ENCODE data around the gene ZNRF2. TPM values are rescaled to one million over a fixed set of nuclear protein-coding genes. Genes with fewer than 3 reads are reported as not detected.

ZNRF2 gene
- polyA plus RNA-seq, 1 experiment, result 1.6 TPM

DNA sequence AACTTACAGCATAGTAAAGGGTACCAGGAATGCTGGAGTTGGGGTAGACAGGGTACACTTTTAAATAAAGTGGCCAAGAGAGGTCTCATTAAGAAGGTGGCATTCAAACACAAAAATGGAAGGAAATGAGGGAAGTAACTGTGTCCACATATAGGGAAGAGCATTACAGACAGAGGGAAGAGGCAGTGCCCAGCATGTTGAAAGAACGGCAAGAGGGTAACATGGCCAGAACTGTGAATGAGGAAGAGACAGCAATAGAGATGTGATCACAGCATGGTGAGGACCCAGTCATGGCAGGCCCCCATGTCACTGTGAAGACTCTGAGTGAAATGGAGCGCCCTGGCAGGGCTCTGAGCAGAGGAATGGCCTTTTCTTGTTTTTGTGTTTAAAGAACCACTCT lies 35.1 kb upstream of the ZNRF2 start:
- no peak overlapping the region for H3K4me3 ChIP-seq (ENCODE audit: low read depth, low read length)
- POLR2A ChIA-PET, result no interaction called here
- no peak for DNase-seq (ENCODE audit: low read depth)
- no peaks in the 10 kb centered on the region for H3K36me3 ChIP-seq (ENCODE audit: control insufficient read depth, insufficient read depth, low read length)
- TF ChIP-seq CTCF (IDR thresholded peaks at IDR 0.05; ENCODE audit: insufficient read depth, low read depth, low read length), result no peak
- CTCF ChIA-PET, result no interaction called here
- H3K27me3 ChIP-seq (ENCODE audit: control insufficient read depth, insufficient read depth, low read length), result peaks cover 6% of the 10 kb centered on the region; the same call in 1 of the 2 replicates

DNA sequence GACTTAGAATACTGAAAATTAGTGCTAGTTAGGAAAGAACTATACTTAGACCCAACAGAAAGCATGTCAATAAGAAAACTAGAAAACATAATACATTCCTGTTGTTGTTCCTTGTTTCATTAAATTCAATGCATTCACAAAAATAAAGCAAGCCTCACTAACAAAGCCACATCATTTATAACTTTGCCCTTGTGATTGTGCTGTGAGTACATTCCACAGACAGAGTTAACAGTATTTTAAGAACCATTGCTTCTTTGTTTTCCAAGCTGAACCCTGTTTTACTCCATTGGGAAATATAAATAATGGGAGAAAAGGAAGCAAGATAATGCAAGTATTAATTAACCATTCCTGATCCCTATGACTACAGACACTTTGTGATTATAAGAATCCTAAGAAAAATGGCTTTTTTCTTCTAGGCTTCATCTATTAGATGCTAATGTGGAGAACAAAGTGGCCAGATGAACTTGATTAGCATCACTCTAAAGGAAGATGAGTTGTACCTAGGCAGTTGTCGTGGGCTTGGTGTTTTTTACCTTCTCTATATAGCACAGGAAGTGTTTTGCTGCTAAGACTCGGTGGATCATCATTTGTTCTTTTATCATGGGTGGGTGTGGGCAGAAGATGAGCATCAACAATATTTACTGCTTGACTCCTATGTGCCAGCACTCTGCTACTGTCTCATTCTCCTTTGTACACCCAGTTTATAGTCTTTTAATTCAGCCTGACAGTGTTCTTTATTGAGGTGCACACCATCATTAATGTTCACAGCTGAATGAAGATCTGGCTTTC lies 34.2 kb upstream of the ZNRF2 start:
- POLR2A ChIA-PET, result no interaction called here
- CTCF ChIA-PET, result no interaction called here
- no peak for DNase-seq (ENCODE audit: low read depth)

GRCh38 chr7:30251708-30252329 lies 32.6 kb upstream of the ZNRF2 start:
- no peaks in the 10 kb centered on the region for H3K36me3 ChIP-seq (ENCODE audit: control insufficient read depth, insufficient read depth, low read length)
- no peak for DNase-seq (ENCODE audit: low read depth)
- POLR2A ChIA-PET, result no interaction called here
- no peak for TF ChIP-seq CTCF (IDR thresholded peaks at IDR 0.05; ENCODE audit: insufficient read depth, low read depth, low read length)
- H3K27me3 ChIP-seq (ENCODE audit: control insufficient read depth, insufficient read depth, low read length), result peaks cover 3% of the 10 kb centered on the region; the same call in 1 of the 2 replicates
- CTCF ChIA-PET, result no interaction called here
- H3K4me3 ChIP-seq (ENCODE audit: low read depth, low read length), result no peak overlapping the region

More for the DNA sequence above, 34.2 kb upstream of the ZNRF2 start:
- Histone ChIP-seq H3K4me3 (ENCODE audit: low read depth, low read length) (no peak overlapping the region), H3K36me3 (ENCODE audit: control insufficient read depth, insufficient read depth, low read length) (no peaks in the 10 kb centered on the region), H3K27me3 (ENCODE audit: control insufficient read depth, insufficient read depth, low read length) (peaks cover 6% of the 10 kb centered on the region; the same call in 1 of the 2 replicates)
- no peak for TF ChIP-seq CTCF (IDR thresholded peaks at IDR 0.05; ENCODE audit: insufficient read depth, low read depth, low read length)

DNA sequence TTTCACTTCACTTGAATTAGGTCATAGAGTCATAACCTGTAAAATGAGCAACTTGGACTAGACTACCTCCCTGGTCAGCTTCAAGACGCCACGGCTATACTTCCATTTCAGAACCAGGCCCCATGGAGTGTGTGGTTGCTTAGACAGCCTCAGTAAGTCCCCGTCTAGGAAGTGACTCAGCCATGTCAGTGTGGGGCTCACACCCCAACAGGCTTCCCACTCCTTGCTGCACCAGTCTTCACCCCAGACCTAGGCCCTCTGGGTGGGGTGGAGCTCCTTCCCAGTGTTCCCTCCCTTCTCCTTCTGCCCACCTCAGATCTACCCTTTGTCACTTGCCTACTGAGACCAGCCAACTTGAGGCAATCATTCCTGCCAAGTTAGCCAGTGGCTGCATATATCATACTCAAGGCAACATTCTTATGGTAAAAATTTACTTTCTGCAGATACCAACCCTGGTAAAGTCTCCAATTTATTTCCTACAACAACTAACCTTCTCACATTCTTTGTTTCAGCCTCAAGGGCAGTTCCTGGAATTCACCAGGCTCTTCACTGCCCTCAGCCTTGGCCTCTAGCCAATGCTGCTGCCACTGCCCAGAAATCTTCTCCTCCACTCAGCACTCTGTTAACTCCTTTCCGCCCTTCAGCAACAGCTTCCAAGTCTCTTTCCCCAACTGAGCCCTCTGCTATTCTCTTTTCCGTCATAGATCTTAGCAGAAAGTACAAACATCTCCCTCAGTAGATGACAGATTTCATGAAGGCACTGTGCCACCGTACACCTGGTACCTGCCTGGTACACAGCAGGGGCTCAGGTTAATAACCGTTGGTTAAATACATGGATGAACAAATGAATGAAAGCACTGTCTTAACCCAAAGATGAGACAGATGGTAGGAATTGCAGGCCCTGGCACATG lies 31.3 kb upstream of the ZNRF2 start:
- POLR2A ChIA-PET, result no interaction called here
- CTCF ChIA-PET, result no interaction called here
- Histone ChIP-seq H3K27me3 (ENCODE audit: control insufficient read depth, insufficient read depth, low read length) (peaks cover 3% of the 10 kb centered on the region; the same call in 1 of the 2 replicates), H3K36me3 (ENCODE audit: control insufficient read depth, insufficient read depth, low read length) (no peaks in the 10 kb centered on the region), H3K4me3 (ENCODE audit: low read depth, low read length) (no peak overlapping the region)
- no peak for DNase-seq (ENCODE audit: low read depth)
- TF ChIP-seq CTCF (IDR thresholded peaks at IDR 0.05; ENCODE audit: insufficient read depth, low read depth, low read length), result no peak

- DNase-seq (ENCODE audit: low read depth), result no peak
- POLR2A ChIA-PET, result no interaction called here
- no peak for TF ChIP-seq CTCF (IDR thresholded peaks at IDR 0.05; ENCODE audit: insufficient read depth, low read depth, low read length)
- Histone ChIP-seq H3K27me3 (ENCODE audit: control insufficient read depth, insufficient read depth, low read length) (peaks cover 1% of the 10 kb centered on the region; the same call in 1 of the 2 replicates), H3K36me3 (ENCODE audit: control insufficient read depth, insufficient read depth, low read length) (no peaks in the 10 kb centered on the region), H3K4me3 (ENCODE audit: low read depth, low read length) (no peak overlapping the region)
- CTCF ChIA-PET, result no interaction called here
These were observed 30.6 kb upstream of the ZNRF2 start for GRCh38 chr7:30253796-30254165.
